CD4-positive, CD25-positive, alpha-beta regulatory T cell (primary cell): ENCODE data around the gene LPCAT3. TPM values are rescaled to one million over a fixed set of nuclear protein-coding genes. Genes with fewer than 3 reads are reported as not detected.
"Not testable (repeated sequence)": the region's sequence is repeated elsewhere in the genome, so short reads cannot be mapped to it uniquely, and the experiment has no call there.

Experiments
- ATAC-seq, 2 donors: fragments of 150-1000 bp; cut with Tn5 transposase; one replicate each; pipeline ENCODE4 v1.10.0; 2021; ENCODE audit warnings: low read depth in 2 of 2, moderate number of reproducible peaks in 2 of 2, moderate library complexity in 1 of 2
- DNase-seq, 3 donors: peaks; one replicate each; pipeline versions ENCODE4 v3.0.0 to v3.0.0-alpha.2; 2012 to 2022; ENCODE audit warnings: mixed read lengths in 1 of 3
- H3K27ac ChIP-seq: one replicate; pipeline ENCODE4 v1.7.0; 2013; ENCODE audit warnings: mild to moderate bottlenecking, low read length; ENCODE audit not compliant: insufficient read depth, poor library complexity, severe bottlenecking
- H3K27me3 ChIP-seq: one replicate; pipeline ENCODE4 v1.7.0; 2013; ENCODE audit warnings: low read length; ENCODE audit not compliant: control insufficient read depth, insufficient read depth
- H3K36me3 ChIP-seq: one replicate; pipeline ENCODE4 v1.7.0; 2013; ENCODE audit warnings: mild to moderate bottlenecking, low read length, moderate library complexity; ENCODE audit not compliant: control insufficient read depth, insufficient read depth
- H3K4me1 ChIP-seq: 2 replicates; pipeline ENCODE4 v1.7.0; 2013; ENCODE audit warnings: mild to moderate bottlenecking, low read length; ENCODE audit not compliant: insufficient read depth, control insufficient read depth, poor library complexity, severe bottlenecking
- H3K4me3 ChIP-seq: one replicate; pipeline ENCODE4 v1.7.0; 2013; ENCODE audit warnings: low read depth, mild to moderate bottlenecking, low read length, moderate library complexity
- H3K9me3 ChIP-seq, 2 experiments: 1 replicate in 1 of 2; 2 replicates in 1 of 2; pipeline ENCODE4 v1.7.0; 2013; ENCODE audit warnings: low read length in 2 of 2, mild to moderate bottlenecking in 1 of 2, moderate library complexity in 1 of 2; ENCODE audit not compliant: control insufficient read depth in 2 of 2
- H3K27ac Mint-ChIP-seq, 3 donors: one replicate each; pipeline ENCODE4 v1.8.0; 2020 to 2022; ENCODE audit warnings: mild to moderate bottlenecking in 3 of 3, mixed read lengths in 3 of 3, moderate library complexity in 2 of 3
- H3K27me3 Mint-ChIP-seq: one replicate; pipeline ENCODE4 v1.8.0; 2022; ENCODE audit warnings: mild to moderate bottlenecking, mixed read lengths
- H3K36me3 Mint-ChIP-seq: one replicate; pipeline ENCODE4 v1.8.0; 2020; ENCODE audit warnings: mixed read lengths
- H3K4me1 Mint-ChIP-seq, 4 donors: one replicate each; pipeline ENCODE4 v1.8.0; 2020 to 2022; ENCODE audit warnings: mixed read lengths in 4 of 4, mild to moderate bottlenecking in 1 of 4
- H3K4me3 Mint-ChIP-seq, 4 donors: one replicate each; pipeline ENCODE4 v1.8.0; 2020 to 2022; ENCODE audit warnings: mild to moderate bottlenecking in 4 of 4, mixed read lengths in 4 of 4, moderate library complexity in 3 of 4
- H3K9me3 Mint-ChIP-seq, 7 donors: one replicate each; pipeline ENCODE4 v1.8.0; 2020 to 2022; ENCODE audit warnings: mixed read lengths in 7 of 7, mild to moderate bottlenecking in 3 of 7, moderate library complexity in 2 of 7
- polyA plus RNA-seq, 4 donors: library from polyadenylated mRNA; unstranded; fragments of 300-500 nt; fragmentation: Illumina TruSeq; gene quantifications; one replicate each; pipeline ENCODE4 v1.2.3, GENCODE V29; 2021
- total RNA-seq: library from RNA; stranded (reverse); gene quantifications from one replicate; pipeline ENCODE4 v1.2.3, GENCODE V29; 2022

The LPCAT3 gene
- total and polyA plus RNA-seq, 5 donors from 2014 or later: 25.0 to 32.8 (median 30.8) TPM

DNA sequence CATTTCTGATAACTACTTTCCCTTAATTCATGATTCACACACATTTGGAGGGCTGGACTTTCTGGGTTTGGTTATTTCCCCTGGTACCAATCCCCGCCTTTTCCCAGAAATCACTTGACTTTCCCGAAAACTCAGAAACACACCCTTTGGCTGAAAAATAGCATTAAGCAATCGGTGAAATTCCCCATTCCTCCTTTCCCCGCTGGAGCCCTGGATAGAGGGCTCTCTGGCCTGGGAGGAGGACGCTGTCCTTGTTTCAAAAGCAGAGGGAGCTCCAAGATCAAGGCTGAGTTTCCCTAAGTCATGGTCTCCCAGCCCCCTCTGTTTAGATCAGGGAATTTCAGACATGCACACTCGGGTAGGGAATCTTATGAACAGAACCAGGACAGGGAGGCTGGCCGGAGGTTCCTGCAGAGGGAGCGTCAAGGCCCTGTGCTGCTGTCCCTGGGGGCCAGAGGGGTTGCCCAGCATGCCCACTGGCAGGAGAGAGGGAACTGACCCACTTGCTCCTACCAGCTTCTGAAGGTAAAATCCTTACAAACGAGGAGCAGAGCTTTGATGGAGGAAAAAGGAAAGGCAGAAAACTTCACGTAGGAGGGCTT, 42.2 kb upstream of the LPCAT3 start, which contains the start of gene C1S:
TSS of gene C1S (plus strand) at position 366 of the 602 bp plus-strand sequence. CDS start 1,195 bp downstream, outside the sequence.
- ATAC-seq (no peak), DNase-seq (no peak)
- Mint-ChIP-seq H3K9me3 (peaks cover 0 to 2% (median 0%) of the 10 kb centered on the region in 7 donors), H3K36me3 (peaks cover 3% of the 10 kb centered on the region), H3K27me3 (peaks cover 39% of the 10 kb centered on the region), H3K4me3 (no peak within 1 kb of the TSS), H3K4me1 (no peaks in the 10 kb centered on the region), H3K27ac (peak within 1 kb of the TSS in 1 of 3 donors; percentile 37)
- H3K4me3 ChIP-seq: no peak within 1 kb of the TSS
- peaks cover 13% of the 10 kb centered on the region for H3K27me3 ChIP-seq
- no peak within 1 kb of the TSS for H3K27ac ChIP-seq
- no peaks in the 10 kb centered on the region for H3K9me3 ChIP-seq
- no peaks in the 10 kb centered on the region for H3K36me3 ChIP-seq
- no peaks in the 10 kb centered on the region for H3K4me1 ChIP-seq

GRCh38 chr12:7059780-7060179, 41.5 kb upstream of the LPCAT3 start:
- Histone ChIP-seq H3K27me3 (peaks cover 13% of the 10 kb centered on the region), H3K9me3 (no peaks in the 10 kb centered on the region), H3K36me3 (no peaks in the 10 kb centered on the region), H3K4me1 (no peaks in the 10 kb centered on the region), H3K4me3 (no peak overlapping the region), H3K27ac (no peak overlapping the region)
- H3K36me3 Mint-ChIP-seq: peaks cover 3% of the 10 kb centered on the region
- ATAC-seq (no peak), DNase-seq (no peak)
- no peak overlapping the region for H3K27ac Mint-ChIP-seq
- peaks cover 46% of the 10 kb centered on the region for H3K27me3 Mint-ChIP-seq
- no peak overlapping the region for H3K4me3 Mint-ChIP-seq
- no peaks in the 10 kb centered on the region for H3K4me1 Mint-ChIP-seq
- H3K9me3 Mint-ChIP-seq: peaks cover 0 to 2% (median 0%) of the 10 kb centered on the region in 7 donors

GRCh38 chr12:7058850-7059395, 40.6 kb upstream of the LPCAT3 start:
- Mint-ChIP-seq H3K27me3 (peaks cover 49% of the 10 kb centered on the region), H3K4me1 (peaks cover 0 to 3% (median 0%) of the 10 kb centered on the region in 4 donors), H3K4me3 (no peak overlapping the region), H3K27ac (no peak overlapping the region), H3K36me3 (peaks cover 3% of the 10 kb centered on the region), H3K9me3 (peaks cover 0 to 2% (median 0%) of the 10 kb centered on the region in 7 donors)
- DNase-seq (no peak), ATAC-seq (no peak)
- H3K4me1 ChIP-seq: no peaks in the 10 kb centered on the region
- H3K4me3 ChIP-seq: no peak overlapping the region
- no peaks in the 10 kb centered on the region for H3K36me3 ChIP-seq
- H3K27me3 ChIP-seq: peaks cover 13% of the 10 kb centered on the region
- no peak overlapping the region for H3K27ac ChIP-seq
- no peaks in the 10 kb centered on the region for H3K9me3 ChIP-seq

- DNase-seq (no peak), ATAC-seq (no peak)
- Mint-ChIP-seq H3K27ac (no peak overlapping the region), H3K9me3 (peaks cover 0 to 2% (median 0%) of the 10 kb centered on the region in 7 donors), H3K36me3 (peaks cover 3% of the 10 kb centered on the region), H3K4me3 (no peak overlapping the region), H3K4me1 (peaks cover 0 to 3% (median 0%) of the 10 kb centered on the region in 4 donors), H3K27me3 (peaks cover 52% of the 10 kb centered on the region)
- no peaks in the 10 kb centered on the region for H3K36me3 ChIP-seq
- no peak overlapping the region for H3K27ac ChIP-seq
- no peaks in the 10 kb centered on the region for H3K4me1 ChIP-seq
- no peak overlapping the region for H3K4me3 ChIP-seq
- H3K27me3 ChIP-seq: peaks cover 15% of the 10 kb centered on the region
- H3K9me3 ChIP-seq: no peaks in the 10 kb centered on the region
Measured at GRCh38 chr12:7058163-7058845, 40.0 kb upstream of the LPCAT3 start.

GRCh38 chr12:7055736-7056135, 37.5 kb upstream of the LPCAT3 start:
- H3K9me3 Mint-ChIP-seq, DNase-seq, H3K27ac ChIP-seq, H3K4me3 ChIP-seq, H3K4me1 Mint-ChIP-seq, ATAC-seq, H3K4me3 Mint-ChIP-seq, H3K4me1 ChIP-seq, H3K36me3 Mint-ChIP-seq, H3K36me3 ChIP-seq, H3K27ac Mint-ChIP-seq, H3K9me3 ChIP-seq: not testable (repeated sequence)
- peaks cover 60% of the 10 kb centered on the region for H3K27me3 Mint-ChIP-seq
- peaks cover 17% of the 10 kb centered on the region for H3K27me3 ChIP-seq

DNA sequence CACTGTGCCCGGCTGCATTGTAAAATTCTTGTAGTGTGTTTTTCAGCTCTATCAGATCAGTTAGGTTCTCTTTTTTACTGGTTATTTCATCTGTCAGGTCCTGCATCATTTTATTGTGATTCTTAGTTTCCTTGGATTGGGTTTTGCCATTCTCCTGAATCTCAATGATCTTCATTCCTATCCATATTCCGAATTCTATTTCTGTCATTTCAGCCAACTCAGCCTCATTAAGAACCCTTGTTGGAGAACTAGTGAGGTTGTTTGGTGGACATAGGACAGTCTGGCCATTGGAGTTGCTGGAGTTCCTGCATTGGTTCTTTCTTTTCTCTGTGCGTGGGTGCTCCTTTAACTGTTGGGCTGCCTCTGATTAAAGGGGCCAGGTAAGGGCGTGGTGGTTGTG, 36.6 kb upstream of the LPCAT3 start:
- Mint-ChIP-seq H3K27ac (no peak overlapping the region), H3K9me3 (peaks cover 0 to 2% (median 0%) of the 10 kb centered on the region in 7 donors), H3K4me1 (peaks cover 0 to 3% (median 0%) of the 10 kb centered on the region in 4 donors), H3K36me3 (no peaks in the 10 kb centered on the region), H3K4me3 (no peak overlapping the region), H3K27me3 (peaks cover 54% of the 10 kb centered on the region)
- DNase-seq (no peak), ATAC-seq (no peak)
- Histone ChIP-seq H3K27me3 (peaks cover 17% of the 10 kb centered on the region), H3K36me3 (no peaks in the 10 kb centered on the region), H3K4me1 (no peaks in the 10 kb centered on the region), H3K27ac (no peak overlapping the region), H3K4me3 (no peak overlapping the region), H3K9me3 (no peaks in the 10 kb centered on the region)

- not testable (repeated sequence) for H3K4me3 ChIP-seq, ATAC-seq, H3K9me3 ChIP-seq, H3K27me3 ChIP-seq, DNase-seq, H3K4me3 Mint-ChIP-seq, H3K36me3 Mint-ChIP-seq, H3K27ac ChIP-seq, H3K4me1 ChIP-seq, H3K36me3 ChIP-seq, H3K9me3 Mint-ChIP-seq
- Mint-ChIP-seq H3K27me3 (peaks cover 29% of the 10 kb centered on the region), H3K4me1 (peaks cover 0 to 11% (median 3%) of the 10 kb centered on the region in 4 donors), H3K27ac (peak overlapping the region in 1 of 3 donors; percentile 22)
Measured at GRCh38 chr12:7049973-7050372, 31.7 kb upstream of the LPCAT3 start.
